Hematopoietic multipotent progenitor cell treated with erythropoietin and hydrocortisone succinate and interleukin-3 and kit ligand, for 17 days (in vitro differentiated cells): ENCODE results near the gene DDX39A.
"Not testable (repeated sequence)": the region's sequence is repeated elsewhere in the genome, so short reads cannot be mapped to it uniquely, and the experiment has no call there.

Experiments used
- DNase-seq: peaks from one replicate; pipeline ENCODE4 v3.0.0-alpha.2; 2015; ENCODE audit warnings: low spot score

Gene DDX39A

GRCh38 chr19:14419106-14419813 is at the start of gene DDX39A:
DDX39A (minus strand) TSS chr19:14419341; CDS start chr19:14413220, 6,121 bp downstream.
- peak; percentile 99 for DNase-seq

- no peak for DNase-seq
These were observed 48.7 kb upstream of the DDX39A start for GRCh38 chr19:14467816-14468215.

- DNase-seq = no peak
These were observed 48.2 kb upstream of the DDX39A start for GRCh38 chr19:14467391-14467790.

GRCh38 chr19:14463747-14464146 is 44.6 kb upstream of the DDX39A start:
- no peak for DNase-seq

- not testable (repeated sequence) for DNase-seq
These were observed 43.3 kb upstream of the DDX39A start for GRCh38 chr19:14462401-14462800.

- DNase-seq = no peak
These were observed 41.8 kb upstream of the DDX39A start for GRCh38 chr19:14460935-14461334.

GRCh38 chr19:14459703-14460102 is 40.6 kb upstream of the DDX39A start:
- DNase-seq = no peak

- not testable (repeated sequence) for DNase-seq
These were observed 33.2 kb upstream of the DDX39A start for GRCh38 chr19:14452303-14452702.

- DNase-seq = no peak
These were observed 31.7 kb upstream of the DDX39A start for GRCh38 chr19:14450876-14451275.

GRCh38 chr19:14450168-14450874 is 31.2 kb upstream of the DDX39A start:
- DNase-seq = peak; percentile 60

GRCh38 chr19:14449321-14449720 is 30.2 kb upstream of the DDX39A start:
- no peak for DNase-seq

GRCh38 chr19:14446336-14447036 is 27.3 kb upstream of the DDX39A start:
- no peak for DNase-seq

GRCh38 chr19:14443632-14444216 is 24.6 kb upstream of the DDX39A start:
- no peak for DNase-seq

GRCh38 chr19:14442891-14443631 is 23.9 kb upstream of the DDX39A start:
- DNase-seq = no peak

- no peak for DNase-seq
These were observed 22.1 kb upstream of the DDX39A start for GRCh38 chr19:14441041-14441938.

- DNase-seq = no peak
These were observed 20.9 kb upstream of the DDX39A start for GRCh38 chr19:14440049-14440448.

- no peak for DNase-seq
These were observed 19.9 kb upstream of the DDX39A start for GRCh38 chr19:14439014-14439413.

GRCh38 chr19:14437578-14438140 is 18.5 kb upstream of the DDX39A start:
- DNase-seq = no peak

- no peak for DNase-seq
These were observed 16.3 kb upstream of the DDX39A start for GRCh38 chr19:14435320-14436050.
